HEK293 (cell line): ENCODE measurements around the gene CA10.

Source experiments
- KLF10 ChIP-seq: fragments of 450-650 bp; IDR thresholded peaks from 2 replicates; pipeline ENCODE4 v1.5.1; 2018; ENCODE audit warnings: missing biosample characterization, mild to moderate bottlenecking, missing genetic modification characterization
- SP7 ChIP-seq: fragments of 450-650 bp; formaldehyde crosslinking; IDR thresholded peaks from 2 replicates; pipeline ENCODE4 v1.5.1; 2016; ENCODE audit warnings: missing biosample characterization, missing genetic modification characterization
- ZNF10 ChIP-seq: fragments of 450-650 bp; formaldehyde crosslinking; IDR thresholded peaks from 2 replicates; pipeline ENCODE4 v1.5.1; 2017; ENCODE audit warnings: missing biosample characterization, missing genetic modification characterization
- ZNF121 ChIP-seq: fragments of 450-650 bp; formaldehyde crosslinking; IDR thresholded peaks from 2 replicates; pipeline ENCODE4 v1.5.1; 2016; ENCODE audit warnings: missing biosample characterization, missing genetic modification characterization
- ZNF132 ChIP-seq: fragments of 450-650 bp; formaldehyde crosslinking; IDR thresholded peaks from 2 replicates; pipeline ENCODE4 v1.5.1; 2017; ENCODE audit warnings: missing biosample characterization, missing genetic modification characterization, borderline replicate concordance
- ZNF138 ChIP-seq: fragments of 450-650 bp; formaldehyde crosslinking; IDR thresholded peaks from 2 replicates; pipeline ENCODE4 v1.5.1; 2016; ENCODE audit warnings: missing biosample characterization, missing genetic modification characterization, borderline replicate concordance
- ZNF274 ChIP-seq, 2 experiments: fragments of 200-500 bp in 1 of 2; fragments of 450-650 bp in 1 of 2; sonication (Bioruptor generic) in 1 of 2; formaldehyde crosslinking in 1 of 2; IDR thresholded peaks; 2 replicates each; pipeline versions ENCODE4 v1.5.1 to v1.6.1; 2014 to 2016; ENCODE audit warnings: borderline replicate concordance in 1 of 2, inconsistent platforms in 1 of 2, low read length in 1 of 2, missing biosample characterization in 1 of 2, missing genetic modification characterization in 1 of 2
- ZNF548 ChIP-seq: fragments of 450-650 bp; formaldehyde crosslinking; IDR thresholded peaks from 2 replicates; pipeline ENCODE4 v1.5.1; 2016; ENCODE audit warnings: missing biosample characterization, missing genetic modification characterization
- TF ChIP-seq, protein P1 (sequence below): fragments of 450-650 bp; formaldehyde crosslinking; IDR thresholded peaks from 2 replicates; pipeline ENCODE4 v1.5.1; 2016; ENCODE audit warnings: missing biosample characterization, missing genetic modification characterization
- TF ChIP-seq, protein P2 (sequence below): fragments of 450-650 bp; formaldehyde crosslinking; IDR thresholded peaks from 2 replicates; pipeline ENCODE4 v1.5.1; 2016; ENCODE audit warnings: missing biosample characterization, missing genetic modification characterization
- TF ChIP-seq, protein P3 (sequence below): fragments of 450-650 bp; formaldehyde crosslinking; IDR thresholded peaks from 2 replicates; pipeline ENCODE4 v1.5.1; 2016; ENCODE audit warnings: missing biosample characterization, missing genetic modification characterization
- TF ChIP-seq, protein P4 (sequence below): fragments of 450-650 bp; formaldehyde crosslinking; IDR thresholded peaks from 2 replicates; pipeline ENCODE4 v1.5.1; 2016; ENCODE audit warnings: missing biosample characterization, missing genetic modification characterization
- TF ChIP-seq, protein P5 (sequence below): fragments of 450-650 bp; formaldehyde crosslinking; IDR thresholded peaks from 2 replicates; pipeline ENCODE4 v1.5.1; 2016; ENCODE audit warnings: missing biosample characterization, missing genetic modification characterization

DNA sequence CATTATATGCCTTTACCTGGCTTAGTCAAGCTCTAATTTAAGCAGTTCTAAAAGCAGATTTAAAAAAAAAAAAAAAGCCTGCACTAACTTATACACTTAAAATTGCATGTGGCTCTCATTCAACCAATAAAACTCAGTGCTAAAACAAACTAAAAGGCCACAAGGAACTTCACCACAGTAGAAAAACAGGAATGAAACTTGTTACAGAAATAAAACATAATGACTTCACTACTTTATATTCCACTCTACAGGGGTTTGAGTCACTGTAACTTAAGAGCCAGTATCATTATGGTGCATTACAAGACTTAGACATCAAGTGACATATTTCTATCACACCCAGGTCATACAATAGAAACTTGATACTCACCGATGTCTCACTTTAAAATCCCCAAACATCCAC is 11.1 kb downstream of the CA10 start:
- TF ChIP-seq, protein P1, sequence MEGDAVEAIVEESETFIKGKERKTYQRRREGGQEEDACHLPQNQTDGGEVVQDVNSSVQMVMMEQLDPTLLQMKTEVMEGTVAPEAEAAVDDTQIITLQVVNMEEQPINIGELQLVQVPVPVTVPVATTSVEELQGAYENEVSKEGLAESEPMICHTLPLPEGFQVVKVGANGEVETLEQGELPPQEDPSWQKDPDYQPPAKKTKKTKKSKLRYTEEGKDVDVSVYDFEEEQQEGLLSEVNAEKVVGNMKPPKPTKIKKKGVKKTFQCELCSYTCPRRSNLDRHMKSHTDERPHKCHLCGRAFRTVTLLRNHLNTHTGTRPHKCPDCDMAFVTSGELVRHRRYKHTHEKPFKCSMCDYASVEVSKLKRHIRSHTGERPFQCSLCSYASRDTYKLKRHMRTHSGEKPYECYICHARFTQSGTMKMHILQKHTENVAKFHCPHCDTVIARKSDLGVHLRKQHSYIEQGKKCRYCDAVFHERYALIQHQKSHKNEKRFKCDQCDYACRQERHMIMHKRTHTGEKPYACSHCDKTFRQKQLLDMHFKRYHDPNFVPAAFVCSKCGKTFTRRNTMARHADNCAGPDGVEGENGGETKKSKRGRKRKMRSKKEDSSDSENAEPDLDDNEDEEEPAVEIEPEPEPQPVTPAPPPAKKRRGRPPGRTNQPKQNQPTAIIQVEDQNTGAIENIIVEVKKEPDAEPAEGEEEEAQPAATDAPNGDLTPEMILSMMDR (tag by site-specific recombination): no peak
- TF ChIP-seq SP7 (tag by site-specific recombination) (no peak), KLF10 (tag by site-specific recombination) (no peak), ZNF138 (tag by site-specific recombination) (no peak), ZNF132 (tag by site-specific recombination) (no peak), ZNF274 (IDR thresholded peaks at IDR 0.05; ENCODE audit: low read length) (no peak), ZNF274 (tag by site-specific recombination; IDR thresholded peaks at IDR 0.05; ENCODE audit: borderline replicate concordance) (no peak), ZNF10 (tag by site-specific recombination) (no peak), ZNF548 (tag by site-specific recombination) (no peak), ZNF121 (tag by site-specific recombination) (no peak)
- TF ChIP-seq, protein P2, sequence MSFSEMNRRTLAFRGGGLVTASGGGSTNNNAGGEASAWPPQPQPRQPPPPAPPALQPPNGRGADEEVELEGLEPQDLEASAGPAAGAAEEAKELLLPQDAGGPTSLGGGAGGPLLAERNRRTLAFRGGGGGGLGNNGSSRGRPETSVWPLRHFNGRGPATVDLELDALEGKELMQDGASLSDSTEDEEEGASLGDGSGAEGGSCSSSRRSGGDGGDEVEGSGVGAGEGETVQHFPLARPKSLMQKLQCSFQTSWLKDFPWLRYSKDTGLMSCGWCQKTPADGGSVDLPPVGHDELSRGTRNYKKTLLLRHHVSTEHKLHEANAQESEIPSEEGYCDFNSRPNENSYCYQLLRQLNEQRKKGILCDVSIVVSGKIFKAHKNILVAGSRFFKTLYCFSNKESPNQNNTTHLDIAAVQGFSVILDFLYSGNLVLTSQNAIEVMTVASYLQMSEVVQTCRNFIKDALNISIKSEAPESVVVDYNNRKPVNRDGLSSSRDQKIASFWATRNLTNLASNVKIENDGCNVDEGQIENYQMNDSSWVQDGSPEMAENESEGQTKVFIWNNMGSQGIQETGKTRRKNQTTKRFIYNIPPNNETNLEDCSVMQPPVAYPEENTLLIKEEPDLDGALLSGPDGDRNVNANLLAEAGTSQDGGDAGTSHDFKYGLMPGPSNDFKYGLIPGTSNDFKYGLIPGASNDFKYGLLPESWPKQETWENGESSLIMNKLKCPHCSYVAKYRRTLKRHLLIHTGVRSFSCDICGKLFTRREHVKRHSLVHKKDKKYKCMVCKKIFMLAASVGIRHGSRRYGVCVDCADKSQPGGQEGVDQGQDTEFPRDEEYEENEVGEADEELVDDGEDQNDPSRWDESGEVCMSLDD: no peak
- TF ChIP-seq, protein P3, sequence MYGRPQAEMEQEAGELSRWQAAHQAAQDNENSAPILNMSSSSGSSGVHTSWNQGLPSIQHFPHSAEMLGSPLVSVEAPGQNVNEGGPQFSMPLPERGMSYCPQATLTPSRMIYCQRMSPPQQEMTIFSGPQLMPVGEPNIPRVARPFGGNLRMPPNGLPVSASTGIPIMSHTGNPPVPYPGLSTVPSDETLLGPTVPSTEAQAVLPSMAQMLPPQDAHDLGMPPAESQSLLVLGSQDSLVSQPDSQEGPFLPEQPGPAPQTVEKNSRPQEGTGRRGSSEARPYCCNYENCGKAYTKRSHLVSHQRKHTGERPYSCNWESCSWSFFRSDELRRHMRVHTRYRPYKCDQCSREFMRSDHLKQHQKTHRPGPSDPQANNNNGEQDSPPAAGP (tag by site-specific recombination): no peak
- TF ChIP-seq, protein P4, sequence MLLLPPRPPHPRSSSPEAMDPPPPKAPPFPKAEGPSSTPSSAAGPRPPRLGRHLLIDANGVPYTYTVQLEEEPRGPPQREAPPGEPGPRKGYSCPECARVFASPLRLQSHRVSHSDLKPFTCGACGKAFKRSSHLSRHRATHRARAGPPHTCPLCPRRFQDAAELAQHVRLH (tag by site-specific recombination): no peak
- TF ChIP-seq, protein P5, sequence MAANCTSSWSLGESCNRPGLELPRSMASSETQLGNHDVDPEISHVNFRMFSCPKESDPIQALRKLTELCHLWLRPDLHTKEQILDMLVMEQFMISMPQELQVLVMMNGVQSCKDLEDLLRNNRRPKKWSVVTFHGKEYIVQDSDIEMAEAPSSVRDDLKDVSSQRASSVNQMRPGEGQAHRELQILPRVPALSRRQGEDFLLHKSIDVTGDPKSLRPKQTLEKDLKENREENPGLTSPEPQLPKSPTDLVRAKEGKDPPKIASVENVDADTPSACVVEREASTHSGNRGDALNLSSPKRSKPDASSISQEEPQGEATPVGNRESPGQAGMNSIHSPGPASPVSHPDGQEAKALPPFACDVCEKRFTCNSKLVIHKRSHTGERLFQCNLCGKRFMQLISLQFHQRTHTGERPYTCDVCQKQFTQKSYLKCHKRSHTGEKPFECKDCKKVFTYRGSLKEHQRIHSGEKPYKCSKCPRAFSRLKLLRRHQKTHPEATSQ: no peak
